HL-60 (cell line): ENCODE measurements around the gene COX6A1.

Experiments used
- DNase-seq, 2 experiments: peaks; one replicate each; pipeline ENCODE4 v3.0.0-alpha.2; 2010 to 2020; ENCODE audit warnings: low read depth in 1 of 2, low spot score in 1 of 2
- H3K27ac ChIP-seq: fragments of 250-450 bp; sonication (Bioruptor Pico); replicated peaks from 2 replicates; pipeline ENCODE4 v1.5.1; 2020; ENCODE audit warnings: mild to moderate bottlenecking, moderate library complexity
- H3K27me3 ChIP-seq: fragments of 250-450 bp; sonication (Bioruptor Pico); 2 replicates; pipeline ENCODE4 v1.5.1; 2021; ENCODE audit warnings: mild to moderate bottlenecking, moderate library complexity; ENCODE audit not compliant: insufficient read depth, poor library complexity, severe bottlenecking
- H3K4me3 ChIP-seq: replicated peaks from 2 replicates; pipeline ENCODE4 v1.5.1; 2011; ENCODE audit warnings: mild to moderate bottlenecking, control low read depth, low read length; ENCODE audit not compliant: insufficient read depth
- CTCF ChIP-seq: IDR thresholded peaks from one replicate; pipeline ENCODE4 v1.5.1; 2011; ENCODE audit warnings: low read length, control low read depth, inconsistent platforms; ENCODE audit not compliant: insufficient read depth
- GABPA ChIP-seq: IDR thresholded peaks from 2 replicates; pipeline ENCODE4 v1.6.1; 2012; ENCODE audit warnings: low read depth
- POLR2AphosphoS5 ChIP-seq: IDR thresholded peaks from 2 replicates; pipeline ENCODE4 v1.6.1; 2012; ENCODE audit warnings: low read depth
- REST ChIP-seq: IDR thresholded peaks from 2 replicates; pipeline ENCODE4 v1.6.1; 2012; ENCODE audit warnings: low read depth; ENCODE audit not compliant: insufficient replicate concordance
- SPI1 ChIP-seq: IDR thresholded peaks from 2 replicates; pipeline ENCODE4 v1.6.1; 2012; ENCODE audit warnings: low read depth, mild to moderate bottlenecking, borderline replicate concordance

Gene COX6A1

GRCh38 chr12:120455302-120455701, 17.4 kb downstream of the COX6A1 start:
- H3K27me3 ChIP-seq, result no peaks in the 10 kb centered on the region
- H3K4me3 ChIP-seq, result no peak overlapping the region
- no peak for TF ChIP-seq CTCF
- no peak for TF ChIP-seq POLR2AphosphoS5
- TF ChIP-seq SPI1, result no peak
- no peak for TF ChIP-seq GABPA
- TF ChIP-seq REST, result no peak
- DNase-seq, result no peak
- H3K27ac ChIP-seq, result no peak overlapping the region

- no peak for DNase-seq
- Histone ChIP-seq H3K27me3 (no peaks in the 10 kb centered on the region), H3K4me3 (no peak overlapping the region), H3K27ac (no peak overlapping the region)
- TF ChIP-seq SPI1 (no peak), CTCF (no peak), POLR2AphosphoS5 (no peak), REST (no peak), GABPA (no peak)
These were observed 19.2 kb downstream of the COX6A1 start for GRCh38 chr12:120457133-120457532.

- no peak for DNase-seq
- TF ChIP-seq REST, result no peak
- TF ChIP-seq GABPA, result no peak
- Histone ChIP-seq H3K4me3 (no peak overlapping the region), H3K27me3 (no peaks in the 10 kb centered on the region), H3K27ac (no peak overlapping the region)
These were observed 22.2 kb downstream of the COX6A1 start for GRCh38 chr12:120460157-120460556.

GRCh38 chr12:120462099-120462640, 24.3 kb downstream of the COX6A1 start:
- no peak for TF ChIP-seq REST
- TF ChIP-seq CTCF, result no peak
- no peak for TF ChIP-seq SPI1
- TF ChIP-seq POLR2AphosphoS5, result no peak
- TF ChIP-seq GABPA, result no peak
- no peak for DNase-seq
- Histone ChIP-seq H3K27me3 (no peaks in the 10 kb centered on the region), H3K4me3 (no peak overlapping the region), H3K27ac (no peak overlapping the region)
